Activated gamma-delta T cell treated with Interleukin-2 at 50 U/mL for 16 hours (primary cell): ENCODE results near the gene PDZK1IP1.
"Not testable (repeated sequence)": the region's sequence is repeated elsewhere in the genome, so short reads cannot be mapped to it uniquely, and the experiment has no call there.

Experiments
- DNase-seq: peaks from one replicate; pipeline ENCODE4 v3.0.0-alpha.2; 2020

Gene PDZK1IP1

GRCh38 chr1:47193496-47193895 lies 3.7 kb upstream of the PDZK1IP1 start:
- not testable (repeated sequence) for DNase-seq

GRCh38 chr1:47192458-47193384 lies 2.9 kb upstream of the PDZK1IP1 start:
- DNase-seq, result peak; percentile 61

- DNase-seq, result no peak
Observed at GRCh38 chr1:47191940-47192457, 2.2 kb upstream of the PDZK1IP1 start.

GRCh38 chr1:47190857-47191256 lies 1.0 kb upstream of the PDZK1IP1 start:
- no peak for DNase-seq

- no peak for DNase-seq
Observed at GRCh38 chr1:47190509-47190855, 646 bp upstream of the PDZK1IP1 start.

- DNase-seq, result no peak
Observed at GRCh38 chr1:47188791-47189785, 748 bp downstream of the PDZK1IP1 start.

GRCh38 chr1:47187926-47188250 lies 1.9 kb downstream of the PDZK1IP1 start:
- no peak for DNase-seq

GRCh38 chr1:47187231-47187925 lies 2.5 kb downstream of the PDZK1IP1 start:
- DNase-seq, result no peak

- DNase-seq, result no peak
Observed at GRCh38 chr1:47186267-47187185, 3.3 kb downstream of the PDZK1IP1 start.

GRCh38 chr1:47184822-47185677 lies 4.8 kb downstream of the PDZK1IP1 start:
- DNase-seq, result no peak

GRCh38 chr1:47184090-47184821 lies 5.6 kb downstream of the PDZK1IP1 start:
- DNase-seq, result no peak

- no peak for DNase-seq
Observed at GRCh38 chr1:47183308-47184089, 6.3 kb downstream of the PDZK1IP1 start.

GRCh38 chr1:47182676-47183235 lies 7.1 kb downstream of the PDZK1IP1 start:
- DNase-seq, result no peak

- no peak for DNase-seq
Observed at GRCh38 chr1:47181955-47182675, 7.7 kb downstream of the PDZK1IP1 start.

- DNase-seq, result no peak
Observed at GRCh38 chr1:47181095-47181954, 8.5 kb downstream of the PDZK1IP1 start.

- DNase-seq, result no peak
Observed at GRCh38 chr1:47180603-47181094, 9.2 kb downstream of the PDZK1IP1 start.
